Stimulated activated CD8-positive, alpha-beta memory T cell treated with anti-CD3 and anti-CD28 coated beads, Interleukin-7, amount 100 ng/mL, for 4 hours (primary cell): ENCODE measurements around the gene FGFR3.
"Not testable (repeated sequence)": the region's sequence is repeated elsewhere in the genome, so short reads cannot be mapped to it uniquely, and the experiment has no call there.

Experiments used
- DNase-seq, 2 donors: peaks; one replicate each; pipeline ENCODE4 v3.0.0-alpha.2; 2020; ENCODE audit warnings: low read depth in 2 of 2

FGFR3 gene

DNA sequence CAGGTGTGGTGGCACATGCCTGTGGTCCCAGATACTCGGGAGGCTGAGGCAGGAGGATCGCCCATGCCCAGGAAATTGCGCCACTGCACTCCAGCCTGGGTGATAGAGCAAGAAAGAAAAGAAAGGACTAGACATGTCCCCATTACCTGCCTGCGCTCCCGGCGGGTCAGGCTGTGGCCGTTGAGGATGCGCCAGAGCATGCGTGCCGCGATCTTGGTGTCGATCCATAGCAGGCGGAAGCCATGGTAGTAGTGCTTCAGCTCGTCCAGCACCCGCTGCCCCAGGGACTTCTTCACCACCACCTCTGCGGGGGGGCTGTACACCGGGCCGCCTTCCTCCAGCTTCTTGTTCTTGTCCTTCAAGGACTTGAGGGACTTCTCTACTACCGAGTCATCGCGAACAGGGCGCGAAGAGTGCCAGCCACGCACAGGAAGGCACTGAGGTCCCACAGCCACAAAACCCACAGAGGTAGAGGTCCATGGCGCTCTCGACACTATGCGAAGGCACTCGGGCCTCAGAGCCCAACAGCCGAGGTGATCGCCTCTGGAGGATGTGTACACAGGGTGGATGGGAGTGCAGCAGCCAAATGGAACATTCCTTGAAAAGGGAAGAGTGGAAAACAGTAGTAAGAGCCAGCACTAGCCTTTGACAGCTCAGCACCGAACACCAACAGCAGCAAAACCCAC, 48.3 kb downstream of the FGFR3 start:
- DNase-seq: no peak

DNA sequence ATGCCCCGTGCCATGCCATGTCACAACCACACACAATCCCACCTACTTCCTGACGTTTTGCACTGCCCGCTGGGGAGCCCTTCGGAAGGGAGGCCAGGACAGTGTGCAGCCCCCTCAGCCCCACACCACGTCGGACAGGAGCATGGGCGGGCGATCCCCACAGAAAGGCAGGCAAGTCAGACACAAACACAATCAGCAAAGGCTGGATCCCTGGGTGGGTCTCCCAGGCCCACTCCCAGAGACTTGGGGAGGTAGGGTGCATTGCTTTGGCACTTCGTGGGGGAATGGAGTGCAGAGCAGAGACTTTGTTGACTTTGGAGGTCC, 48.8 kb downstream of the FGFR3 start:
- DNase-seq: no peak

DNA sequence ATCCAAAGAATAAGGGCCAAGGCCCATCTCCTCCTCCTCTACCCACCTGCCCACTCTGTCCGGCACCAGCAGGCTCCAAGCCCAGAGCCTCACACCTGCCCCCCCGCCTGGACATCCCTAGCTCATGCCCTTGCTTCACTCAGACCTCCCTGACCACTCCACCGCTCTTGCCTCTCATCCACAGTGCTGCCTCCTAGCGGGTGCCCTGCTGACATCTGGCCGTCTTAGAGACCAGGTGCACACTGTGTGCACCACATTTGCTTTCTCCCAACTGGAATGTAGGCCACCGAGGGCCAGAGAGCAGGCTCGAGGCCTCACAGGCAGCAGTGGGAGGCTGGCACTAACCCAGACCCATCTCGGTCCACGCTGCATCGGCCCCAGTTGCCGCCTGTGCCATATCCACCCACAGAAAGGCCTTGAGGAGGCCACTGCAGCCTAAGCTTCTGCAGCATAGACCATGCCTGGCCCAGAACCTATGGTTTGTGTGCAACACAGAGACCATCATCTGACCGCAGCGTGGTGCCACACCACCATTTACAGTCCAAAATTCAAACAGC, 49.3 kb downstream of the FGFR3 start:
- DNase-seq: no peak

DNA sequence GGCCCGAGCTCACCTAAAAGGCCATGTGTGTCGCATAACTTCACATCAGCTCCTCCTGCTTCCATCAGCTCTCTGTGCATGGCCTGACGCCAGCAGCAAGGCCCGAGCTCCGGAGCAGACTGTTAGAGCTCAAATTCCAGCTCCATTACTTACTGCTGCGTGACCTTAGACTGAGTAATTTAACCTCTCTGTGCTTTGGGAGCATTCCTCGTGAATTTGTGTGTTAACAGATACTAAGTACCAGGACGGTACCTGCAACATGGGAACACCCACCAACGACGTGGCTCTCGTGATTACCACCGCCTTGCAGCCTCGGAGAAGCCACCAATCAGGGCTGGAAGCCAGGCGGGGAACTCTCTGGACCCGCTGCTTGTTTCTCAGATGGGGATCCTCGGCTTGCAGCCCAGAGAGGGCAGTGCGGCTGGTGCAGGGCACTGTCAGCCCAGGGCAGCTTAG, 49.9 kb downstream of the FGFR3 start:
- no peak for DNase-seq

DNA sequence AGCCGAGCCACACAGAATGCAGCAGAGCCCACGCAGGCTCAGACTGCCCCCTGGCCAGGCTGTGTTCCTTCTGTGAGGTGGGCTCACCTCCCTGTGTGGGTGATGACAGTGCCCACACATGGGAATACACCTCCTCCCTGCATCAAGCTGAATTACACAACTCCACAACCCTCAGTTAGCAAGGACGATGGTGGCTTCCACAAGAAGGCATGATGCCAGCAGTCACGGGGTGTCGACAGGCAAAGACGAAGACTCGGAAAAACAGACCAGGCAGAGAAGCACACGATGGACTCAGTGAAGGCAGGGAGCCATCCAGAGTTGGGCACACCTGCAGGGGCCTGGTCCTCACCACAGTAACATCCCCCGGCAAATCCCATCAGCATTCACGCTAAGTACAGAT, 50.8 kb downstream of the FGFR3 start:
- DNase-seq: no peak

DNA sequence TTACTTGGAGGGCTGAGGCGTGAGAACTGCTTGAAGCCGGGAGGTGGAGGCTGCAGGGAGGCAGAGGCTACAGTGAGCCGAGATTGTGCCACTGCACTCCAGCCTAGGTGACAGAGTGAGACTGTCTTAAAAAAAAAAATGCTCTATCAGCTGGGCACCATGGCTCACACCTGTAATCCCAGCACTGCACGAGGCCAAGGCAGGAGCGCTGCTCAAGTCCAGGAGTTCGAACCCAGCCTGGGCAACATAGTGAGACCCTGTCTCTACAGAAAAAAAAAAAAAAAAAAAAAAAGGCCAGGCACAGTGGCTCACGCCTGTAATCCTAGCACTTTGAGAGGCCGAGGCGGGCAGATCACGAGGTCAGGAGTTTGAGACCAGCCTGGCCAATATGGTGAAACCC, 51.5 kb downstream of the FGFR3 start:
- not testable (repeated sequence) for DNase-seq

DNA sequence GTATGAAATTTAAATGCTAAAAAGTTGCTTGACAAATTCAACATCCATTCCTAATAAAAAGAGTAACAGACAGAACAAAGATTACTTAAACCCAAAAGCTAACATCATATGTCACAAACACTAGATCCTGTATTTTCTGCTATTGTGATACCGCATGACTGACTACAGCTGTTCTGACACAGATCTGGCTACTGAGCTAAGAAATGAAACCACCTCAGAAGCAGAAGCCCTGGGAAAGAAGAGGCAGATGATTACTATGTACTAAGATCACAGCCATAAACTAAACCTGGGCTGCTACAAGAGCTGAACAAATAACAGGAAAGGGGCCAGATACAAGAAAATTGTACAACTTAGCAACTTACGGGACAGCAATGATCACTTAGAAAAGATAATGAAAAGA, 53.5 kb downstream of the FGFR3 start:
- DNase-seq: no peak

DNA sequence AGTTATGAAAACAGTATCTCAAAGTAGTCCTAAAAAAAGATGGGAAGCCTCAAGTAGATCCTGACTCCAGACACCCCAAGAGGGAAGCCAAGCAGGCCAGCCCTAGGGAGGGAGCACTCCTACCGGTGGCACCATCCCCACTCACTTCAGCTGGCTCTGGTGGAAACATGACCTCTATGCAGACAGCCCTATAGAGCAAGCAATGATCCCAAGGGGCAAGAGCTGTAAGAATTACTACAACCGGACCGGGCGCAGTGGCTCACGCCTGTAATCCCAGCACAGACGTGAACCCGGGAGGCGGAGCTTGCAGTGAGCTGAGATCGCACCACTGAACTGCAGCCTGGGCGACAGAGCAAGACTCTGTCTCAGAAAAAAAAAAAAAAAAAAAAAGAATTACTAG, 57.2 kb downstream of the FGFR3 start:
- DNase-seq: no peak

DNA sequence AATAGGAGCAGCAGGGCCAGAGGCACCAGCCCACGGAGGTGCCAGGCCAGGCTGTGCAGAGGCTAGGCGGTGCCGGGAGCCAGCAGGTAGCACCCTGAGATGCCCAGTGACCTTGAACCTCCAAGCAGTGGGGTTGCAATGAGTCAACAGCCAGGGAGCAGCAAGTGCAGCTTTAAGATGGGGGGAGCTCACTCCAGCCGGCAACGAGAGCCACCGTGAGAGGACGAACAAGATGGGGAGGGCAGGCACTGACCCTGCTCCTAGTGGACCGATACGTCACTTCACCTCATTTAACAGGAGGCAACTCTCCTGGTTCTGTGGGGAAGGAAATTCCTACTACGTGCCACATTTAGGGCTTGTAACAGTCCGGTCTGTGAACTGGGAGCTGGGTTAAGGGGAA, 58.1 kb downstream of the FGFR3 start:
- no peak for DNase-seq

DNA sequence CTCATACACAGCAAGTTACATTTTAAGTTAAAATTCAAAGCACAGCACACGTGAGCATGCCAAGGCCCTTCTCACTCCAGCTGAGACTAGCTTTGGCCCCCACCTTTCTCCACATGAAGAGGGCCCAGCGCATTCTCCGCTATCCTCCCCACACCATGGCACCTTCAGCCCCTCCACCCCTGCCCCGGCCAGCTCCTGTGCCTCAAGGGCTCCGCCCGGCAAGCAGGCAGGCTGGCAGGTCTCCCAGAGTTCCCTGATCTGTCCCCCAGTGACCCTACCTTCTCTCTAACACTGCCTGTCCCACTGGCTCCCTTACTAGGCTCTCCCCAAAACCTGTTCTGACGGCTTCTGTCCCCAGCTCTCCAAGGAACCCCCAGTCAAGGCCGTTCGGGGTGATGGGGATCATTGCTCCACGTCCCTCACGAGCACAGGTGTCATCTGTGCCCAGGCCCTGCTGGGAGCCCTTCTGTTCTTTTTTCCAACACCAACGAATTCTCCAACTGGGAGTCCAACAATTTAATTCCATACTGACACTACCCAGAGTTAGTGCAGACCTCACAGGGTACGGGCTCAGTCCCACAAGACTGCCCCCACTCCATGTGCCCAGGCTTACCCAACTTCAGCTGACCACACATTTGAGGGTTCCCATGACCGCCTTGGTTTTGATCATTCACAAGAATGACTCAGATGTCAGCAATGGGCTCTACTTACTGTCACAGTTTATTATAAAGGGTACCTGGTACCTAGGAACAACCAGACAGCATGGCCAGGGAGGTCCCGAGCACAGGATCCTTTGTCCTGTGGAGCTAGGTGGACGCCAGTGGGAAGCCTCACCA, 58.7 kb downstream of the FGFR3 start:
- no peak for DNase-seq

DNA sequence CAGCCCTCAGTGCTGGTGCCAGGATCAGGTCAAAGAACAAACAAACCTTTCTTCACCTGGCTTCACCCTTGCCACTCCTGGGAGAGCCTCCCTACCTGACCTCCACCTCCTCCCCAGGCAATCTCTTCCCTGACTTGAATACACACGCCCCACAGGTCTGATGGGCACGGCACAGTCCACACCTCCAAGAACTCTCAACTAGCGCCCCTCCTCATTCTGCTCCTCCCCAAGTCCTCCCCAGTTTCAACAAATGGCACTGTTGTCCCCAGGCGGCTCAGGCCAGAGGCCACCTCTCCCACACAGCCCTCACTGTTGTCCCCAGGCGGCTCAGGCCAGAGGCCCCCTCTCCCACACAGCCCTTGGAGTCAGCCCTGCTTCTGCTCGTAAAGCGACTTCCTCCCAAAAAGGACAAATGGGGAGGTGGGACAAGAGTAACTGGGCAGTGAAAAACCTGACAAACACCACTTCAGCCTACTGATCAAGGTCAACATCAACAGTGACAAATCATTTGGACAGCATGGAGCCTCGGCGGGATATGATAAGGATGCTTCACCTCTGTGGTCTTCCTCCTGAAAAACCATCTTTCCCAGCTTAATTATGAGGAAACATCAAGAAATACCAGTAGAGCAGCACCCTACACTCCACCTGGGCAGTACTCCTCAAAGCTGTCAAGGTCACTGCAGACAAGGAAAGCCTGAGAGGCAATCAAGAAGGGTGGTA, 60.0 kb downstream of the FGFR3 start:
- no peak for DNase-seq

DNA sequence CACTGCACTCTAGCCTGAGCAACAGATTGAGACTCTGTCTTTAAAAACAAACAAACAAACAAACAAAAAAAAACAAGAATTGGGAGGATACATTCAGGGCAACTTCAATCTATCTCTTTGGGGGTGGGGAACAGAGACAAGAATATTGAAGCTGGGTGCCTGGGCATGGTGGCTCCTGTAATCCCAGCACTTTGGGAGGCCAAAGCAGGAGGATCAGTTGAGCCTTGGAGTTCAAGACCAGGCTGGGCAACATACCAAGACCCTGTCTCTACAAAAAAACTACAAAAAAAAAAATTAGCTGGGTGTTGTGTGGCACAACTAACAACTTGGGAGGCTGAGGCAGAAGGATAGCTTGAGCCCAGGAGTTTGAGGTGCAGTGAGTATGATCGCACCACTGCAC, 61.7 kb downstream of the FGFR3 start:
- no peak for DNase-seq

DNA sequence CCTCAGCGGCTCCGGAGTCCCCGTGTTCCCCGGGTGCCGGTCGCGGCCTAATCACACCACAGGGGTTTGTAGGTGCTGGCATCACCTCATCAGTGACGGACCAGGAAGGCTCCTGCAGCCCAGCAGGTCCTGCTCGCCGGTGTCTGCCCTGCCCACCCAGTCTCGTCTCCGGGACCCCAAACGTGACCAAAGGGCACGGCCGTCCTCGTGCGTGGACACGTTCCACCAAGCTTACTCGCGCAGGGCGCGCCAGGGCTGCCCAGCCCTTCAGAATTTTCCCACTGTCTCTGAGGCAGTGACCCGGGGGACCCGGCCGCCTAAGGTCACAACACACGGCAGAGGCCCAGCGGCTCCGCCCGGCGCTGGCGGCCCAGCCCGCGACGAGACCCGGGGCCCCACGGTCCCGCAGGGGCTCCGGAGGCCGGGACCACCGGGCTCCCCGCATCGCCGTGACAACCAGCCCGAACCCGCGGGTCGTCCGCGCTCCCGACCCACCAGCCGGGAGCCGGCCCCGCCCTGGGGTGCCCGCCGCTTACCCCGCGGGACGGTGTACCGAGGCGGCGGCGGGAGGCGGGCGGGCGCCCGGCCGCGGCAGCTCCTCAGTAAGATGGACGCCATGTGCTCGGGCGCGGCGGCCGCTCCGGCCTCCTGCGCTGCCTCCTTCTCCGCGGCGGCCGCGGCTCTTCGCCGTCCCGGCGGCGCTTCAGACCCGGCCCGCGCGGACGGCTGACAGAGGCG, 62.4 kb downstream of the FGFR3 start:
- peak in 1 of 2 donors; percentile 13 for DNase-seq

DNA sequence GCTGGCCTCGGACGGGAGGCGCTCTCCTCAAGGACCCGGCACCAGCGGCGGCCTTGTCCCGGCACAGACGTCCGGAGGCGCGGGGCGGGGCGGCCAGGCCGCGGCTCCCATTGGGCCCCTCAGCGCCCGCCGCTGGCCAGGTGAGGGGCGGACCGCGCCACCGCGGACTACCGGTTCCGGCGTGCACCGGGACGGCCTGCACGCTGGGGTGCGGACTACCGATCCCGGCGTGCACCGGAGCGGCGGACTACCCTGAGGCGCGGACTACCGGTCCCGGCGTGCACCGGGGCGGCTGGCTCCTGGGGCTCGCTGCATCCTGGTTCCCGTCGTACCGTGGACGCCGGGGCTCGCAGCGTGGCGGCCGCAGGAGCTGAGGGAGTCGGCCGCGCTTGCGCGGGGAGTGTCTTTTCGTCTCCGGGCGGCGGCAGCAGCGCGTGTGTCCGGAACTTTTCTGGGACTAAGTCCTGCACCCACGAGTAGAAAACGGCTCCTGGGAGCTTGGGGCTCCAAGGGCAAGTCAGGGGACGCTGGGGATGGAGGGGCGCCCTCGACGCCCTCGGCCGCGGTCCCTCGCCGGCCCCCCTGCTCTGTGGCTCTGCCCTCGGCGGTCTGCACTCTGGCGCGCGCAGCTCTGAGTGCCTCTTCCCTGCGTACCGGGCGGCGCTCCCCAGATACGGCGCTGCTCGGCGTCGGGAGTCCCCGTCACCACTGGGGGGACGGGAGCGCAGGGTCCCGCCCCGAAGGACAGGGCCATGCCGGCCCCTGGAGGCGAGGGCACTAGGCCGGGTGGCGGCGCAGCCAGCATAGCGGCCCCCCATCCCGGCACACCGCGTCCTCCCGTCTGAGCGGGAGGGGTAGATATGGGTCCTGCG, 63.2 kb downstream of the FGFR3 start, which contains the start of gene LETM1:
Gene LETM1, minus strand, starts transcription at position 86 of the 872 bp plus-strand sequence. CDS start 206 bp downstream, outside the sequence.
- DNase-seq: peak; percentile 82 to 93

DNA sequence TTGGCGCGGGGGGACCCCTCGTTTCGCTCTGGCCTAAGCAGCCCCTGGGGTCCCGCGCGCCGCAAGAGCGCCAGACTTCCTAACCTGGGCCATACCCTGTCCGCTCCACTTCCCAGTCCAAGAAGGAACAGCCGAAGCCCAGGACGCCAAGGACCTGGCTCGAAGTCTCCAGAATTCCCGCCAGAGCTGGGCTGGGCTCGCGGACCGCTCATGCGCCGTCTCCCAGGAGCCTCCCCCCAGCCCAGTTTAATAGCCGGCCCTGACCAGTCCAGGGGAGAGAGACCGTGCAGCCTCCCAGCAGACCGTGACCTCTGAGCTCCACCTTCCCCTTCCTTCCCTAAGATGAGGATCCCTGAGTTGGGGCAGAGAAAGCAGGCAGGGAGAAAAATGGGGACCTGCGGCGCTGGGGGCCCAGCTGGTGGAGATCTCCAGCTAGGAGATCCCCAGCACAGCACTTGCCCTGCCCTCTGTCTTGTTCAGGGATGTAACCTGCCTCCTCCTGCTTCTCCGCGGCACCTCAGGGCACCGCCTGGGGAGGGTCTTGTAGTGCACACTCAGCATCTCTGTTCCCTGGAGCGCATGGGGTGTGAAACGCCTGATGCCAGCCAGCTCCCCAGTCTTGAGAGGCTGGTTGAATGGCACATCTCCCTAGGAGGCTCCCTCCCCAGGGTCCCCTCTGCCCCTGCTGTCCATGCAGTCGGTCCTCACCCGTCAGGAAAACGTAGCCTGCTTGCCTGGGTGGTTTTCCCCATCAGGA, 64.0 kb downstream of the FGFR3 start:
- no peak for DNase-seq

DNA sequence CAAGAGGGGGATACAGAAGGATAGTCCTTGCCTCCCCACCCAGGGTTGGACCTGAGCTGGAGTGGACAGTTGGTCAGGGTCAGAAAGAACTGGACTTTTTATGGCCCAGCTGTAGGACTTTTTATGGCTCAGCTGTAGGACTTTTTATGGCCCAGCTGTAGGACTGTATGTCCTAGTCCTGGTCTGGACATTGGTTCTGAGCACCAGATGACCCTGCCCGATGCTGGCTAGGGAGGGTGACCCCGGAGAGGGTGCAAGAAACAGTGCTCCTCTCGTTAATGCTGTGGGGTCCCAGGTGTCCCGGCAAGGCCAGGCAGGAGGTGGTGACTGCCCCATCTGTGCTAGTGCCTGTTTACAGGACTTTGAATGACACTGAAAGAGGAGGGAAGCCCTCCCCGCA, 64.8 kb downstream of the FGFR3 start:
- DNase-seq: no peak
